Tibial nerve (tissue), 4 donors: ENCODE data around the gene KRT25.

ENCODE experiments used
- EP300 ChIP-seq, 2 donors: sonication (generic); formaldehyde crosslinking; IDR thresholded peaks; one replicate each; pipeline ENCODE4 v1.6.1; 2017; ENCODE audit warnings: antibody characterized with exemption in 2 of 2, mild to moderate bottlenecking in 1 of 2
- POLR2A ChIP-seq, 2 donors: fragments of 450-650 bp; IDR thresholded peaks; one replicate each; pipeline ENCODE4 v1.6.1; 2017; ENCODE audit warnings: antibody characterized with exemption in 2 of 2, mild to moderate bottlenecking in 2 of 2, moderate library complexity in 2 of 2
- TF ChIP-seq, protein P1 (sequence below), 5 experiments: fragments of 200-600 bp in 3 of 5; fragments of 450-650 bp in 2 of 5; sonication (generic) in 3 of 5; IDR thresholded peaks; one replicate each; pipeline ENCODE4 v1.5.1; 2016 to 2019; ENCODE audit warnings: antibody characterized with exemption in 5 of 5, mild to moderate bottlenecking in 3 of 5, moderate library complexity in 2 of 5

GRCh38 chr17:40702271-40702670, 52.9 kb downstream of the KRT25 start:
- TF ChIP-seq, protein P1, sequence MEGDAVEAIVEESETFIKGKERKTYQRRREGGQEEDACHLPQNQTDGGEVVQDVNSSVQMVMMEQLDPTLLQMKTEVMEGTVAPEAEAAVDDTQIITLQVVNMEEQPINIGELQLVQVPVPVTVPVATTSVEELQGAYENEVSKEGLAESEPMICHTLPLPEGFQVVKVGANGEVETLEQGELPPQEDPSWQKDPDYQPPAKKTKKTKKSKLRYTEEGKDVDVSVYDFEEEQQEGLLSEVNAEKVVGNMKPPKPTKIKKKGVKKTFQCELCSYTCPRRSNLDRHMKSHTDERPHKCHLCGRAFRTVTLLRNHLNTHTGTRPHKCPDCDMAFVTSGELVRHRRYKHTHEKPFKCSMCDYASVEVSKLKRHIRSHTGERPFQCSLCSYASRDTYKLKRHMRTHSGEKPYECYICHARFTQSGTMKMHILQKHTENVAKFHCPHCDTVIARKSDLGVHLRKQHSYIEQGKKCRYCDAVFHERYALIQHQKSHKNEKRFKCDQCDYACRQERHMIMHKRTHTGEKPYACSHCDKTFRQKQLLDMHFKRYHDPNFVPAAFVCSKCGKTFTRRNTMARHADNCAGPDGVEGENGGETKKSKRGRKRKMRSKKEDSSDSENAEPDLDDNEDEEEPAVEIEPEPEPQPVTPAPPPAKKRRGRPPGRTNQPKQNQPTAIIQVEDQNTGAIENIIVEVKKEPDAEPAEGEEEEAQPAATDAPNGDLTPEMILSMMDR (IDR thresholded peaks at IDR 0.05), result no peak
- TF ChIP-seq POLR2A (IDR thresholded peaks at IDR 0.05) (no peak), EP300 (IDR thresholded peaks at IDR 0.05) (no peak)
